ENCODE results near the gene APRT. TPM values are rescaled to one million over a fixed set of nuclear protein-coding genes. Genes with fewer than 3 reads are reported as not detected.

The APRT gene
- total RNA-seq, 1 experiment from 2014 or later = 226 TPM

Other genes with a start within 250 kb of the APRT start
- gene ZC3H18, start 241.5 kb downstream of the APRT start, total RNA-seq (2014; rRNA removed; shearing (Covaris generic)) = 5.9 and 10.4 TPM in 2 replicates
- not detected in 2 replicates for gene IL17C, start 173.4 kb downstream of the APRT start, total RNA-seq (2014; rRNA removed; shearing (Covaris generic))
- gene CYBA, start 160.9 kb downstream of the APRT start, total RNA-seq (2014; rRNA removed; shearing (Covaris generic)) = 34.2 and 41.9 TPM in 2 replicates
- gene MVD, start 148.8 kb downstream of the APRT start, total RNA-seq (2014; rRNA removed; shearing (Covaris generic)) = 11.6 and 13.0 TPM in 2 replicates
- gene SNAI3, start 125.4 kb downstream of the APRT start, total RNA-seq (2014; rRNA removed; shearing (Covaris generic)) = not detected in 2 replicates
- 9.6 TPM in 2 replicates for gene RNF166, start 105.5 kb downstream of the APRT start, total RNA-seq (2014; rRNA removed; shearing (Covaris generic))
- gene CTU2, start 105.4 kb downstream of the APRT start, total RNA-seq (2014; rRNA removed; shearing (Covaris generic)) = 15.1 and 15.5 TPM in 2 replicates
- 44.1 and 48.7 TPM in 2 replicates for gene PIEZO1, start 26.7 kb downstream of the APRT start, total RNA-seq (2014; rRNA removed; shearing (Covaris generic))
- gene CDT1, start 8.1 kb downstream of the APRT start, total RNA-seq (2014; rRNA removed; shearing (Covaris generic)) = 13.8 and 17.4 TPM in 2 replicates
- gene GALNS, start 45.0 kb upstream of the APRT start, total RNA-seq (2014; rRNA removed; shearing (Covaris generic)) = 15.2 and 15.4 TPM in 2 replicates
- gene TRAPPC2L, start 45.2 kb upstream of the APRT start, total RNA-seq (2014; rRNA removed; shearing (Covaris generic)) = 79.3 and 86.0 TPM in 2 replicates
- not detected in 2 replicates for gene PABPN1L, start 54.7 kb upstream of the APRT start, total RNA-seq (2014; rRNA removed; shearing (Covaris generic))
- not detected in 2 replicates for gene CBFA2T3, start 165.3 kb upstream of the APRT start, total RNA-seq (2014; rRNA removed; shearing (Covaris generic))

Measured in SK-MEL-5 (cell line).